AG04450 (cell line): ENCODE data around the gene FAM107B. TPM values are rescaled to one million over a fixed set of nuclear protein-coding genes. Genes with fewer than 3 reads are reported as not detected.

ENCODE experiments used
- CTCF ChIA-PET: fragments of 300-600, 350-600 bp; formaldehyde crosslinking; extraction: SDS; loops from one replicate; lab custom pipeline; 2022; ENCODE audit warnings: antibody characterized with exemption, inconsistent platforms; lab: Charles Lee
- POLR2A ChIA-PET: fragments of 350-600 bp; formaldehyde crosslinking; extraction: SDS; loops from one replicate; lab custom pipeline; 2021; ENCODE audit warnings: antibody characterized with exemption, inconsistent platforms; lab: Yijun Ruan, JAX
- DNase-seq: peaks from one replicate; pipeline ENCODE4 v3.0.0-alpha.2; 2011; ENCODE audit warnings: low read depth, low spot score
- H3K27ac ChIP-seq: one replicate; pipeline ENCODE4 v1.5.1; 2012; ENCODE audit warnings: low read depth, low read length, control low read depth
- H3K27me3 ChIP-seq: one replicate; pipeline ENCODE4 v1.6.0; 2012; ENCODE audit warnings: low read length; ENCODE audit not compliant: control insufficient read depth, insufficient read depth
- H3K4me3 ChIP-seq: 2 replicates; pipeline ENCODE4 v1.5.1; 2011; ENCODE audit warnings: mild to moderate bottlenecking, low read depth, low read length, control low read depth
- H3K9me3 ChIP-seq: 2 replicates; pipeline ENCODE4 v1.5.1; 2012; ENCODE audit warnings: low read length; ENCODE audit not compliant: control insufficient read depth, insufficient read depth
- polyA plus RNA-seq: library from polyadenylated mRNA; depleted of rRNA; stranded (reverse); fragments of >200 nt; gene quantifications from 2 replicates; pipeline ENCODE4 v1.2.3, GENCODE V29; 2011
- TF ChIP-seq, protein P1 (sequence below): IDR thresholded peaks from 2 replicates; pipeline ENCODE4 v1.5.1; 2011; ENCODE audit warnings: low read depth, low read length, control low read depth, inconsistent platforms

FAM107B gene
- polyA plus RNA-seq, 1 experiment, result 41.4 TPM

DNA sequence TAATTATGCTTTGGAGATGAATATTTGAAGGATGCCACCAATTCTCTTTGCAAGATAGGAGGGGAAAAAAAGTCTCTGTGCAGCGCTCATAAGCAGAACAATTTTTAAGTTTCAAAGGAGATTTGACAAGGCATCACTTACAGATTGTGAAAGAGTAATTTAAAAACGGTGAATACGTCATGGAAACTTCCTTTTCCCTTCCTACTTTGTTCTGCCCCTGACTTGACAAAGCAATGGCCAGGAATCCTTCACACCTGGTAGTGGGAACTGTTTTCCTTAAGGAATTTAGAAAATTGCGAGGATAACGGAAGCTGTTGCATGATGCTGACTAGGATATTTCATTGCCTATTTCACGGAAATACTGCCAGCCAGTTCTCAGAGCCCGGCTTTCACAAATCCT, 16.7 kb downstream of the FAM107B start:
- TF ChIP-seq, protein P1, sequence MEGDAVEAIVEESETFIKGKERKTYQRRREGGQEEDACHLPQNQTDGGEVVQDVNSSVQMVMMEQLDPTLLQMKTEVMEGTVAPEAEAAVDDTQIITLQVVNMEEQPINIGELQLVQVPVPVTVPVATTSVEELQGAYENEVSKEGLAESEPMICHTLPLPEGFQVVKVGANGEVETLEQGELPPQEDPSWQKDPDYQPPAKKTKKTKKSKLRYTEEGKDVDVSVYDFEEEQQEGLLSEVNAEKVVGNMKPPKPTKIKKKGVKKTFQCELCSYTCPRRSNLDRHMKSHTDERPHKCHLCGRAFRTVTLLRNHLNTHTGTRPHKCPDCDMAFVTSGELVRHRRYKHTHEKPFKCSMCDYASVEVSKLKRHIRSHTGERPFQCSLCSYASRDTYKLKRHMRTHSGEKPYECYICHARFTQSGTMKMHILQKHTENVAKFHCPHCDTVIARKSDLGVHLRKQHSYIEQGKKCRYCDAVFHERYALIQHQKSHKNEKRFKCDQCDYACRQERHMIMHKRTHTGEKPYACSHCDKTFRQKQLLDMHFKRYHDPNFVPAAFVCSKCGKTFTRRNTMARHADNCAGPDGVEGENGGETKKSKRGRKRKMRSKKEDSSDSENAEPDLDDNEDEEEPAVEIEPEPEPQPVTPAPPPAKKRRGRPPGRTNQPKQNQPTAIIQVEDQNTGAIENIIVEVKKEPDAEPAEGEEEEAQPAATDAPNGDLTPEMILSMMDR, result no peak
- ChIA-PET CTCF (no interaction called here), POLR2A (interaction anchor here (0.6 kb wide), 2 partner anchors 71 to 185 kb away, joined by 6 to 8 read pairs; no protein-coding TSS in a partner anchor)
- H3K27me3 ChIP-seq, result peaks cover 3% of the 10 kb centered on the region
- H3K27ac ChIP-seq, result no peak overlapping the region
- no peak for DNase-seq
- no peak overlapping the region for H3K4me3 ChIP-seq
- no peaks in the 10 kb centered on the region; the same call in none of the 2 replicates for H3K9me3 ChIP-seq

DNA sequence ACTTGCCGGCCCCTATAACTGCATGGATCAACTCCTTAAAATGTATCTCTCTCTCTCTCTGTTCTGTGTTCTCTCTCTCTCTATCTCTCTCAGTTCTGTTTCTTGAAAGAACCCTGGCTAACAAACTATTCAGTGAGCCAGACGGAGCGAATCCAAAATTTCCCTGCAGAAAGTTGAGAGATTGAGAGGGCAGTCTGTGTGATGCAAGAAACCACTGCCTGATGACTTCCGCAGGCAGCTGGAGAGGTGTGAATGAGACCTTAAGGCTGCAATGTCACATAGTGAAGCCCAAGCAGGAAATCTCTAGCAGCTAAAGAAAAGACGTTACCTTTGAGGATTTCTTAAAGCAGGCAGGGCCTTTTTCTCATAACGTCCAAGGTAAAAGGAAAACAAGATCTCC, 17.3 kb downstream of the FAM107B start:
- Histone ChIP-seq H3K27ac (no peak overlapping the region), H3K4me3 (no peak overlapping the region), H3K27me3 (peaks cover 3% of the 10 kb centered on the region), H3K9me3 (no peaks in the 10 kb centered on the region; the same call in none of the 2 replicates)
- TF ChIP-seq, protein P1, result no peak
- CTCF ChIA-PET, result no interaction called here
- DNase-seq, result no peak
- POLR2A ChIA-PET, result interaction anchor here (0.6 kb wide), 1 partner anchor 184 kb away, joined by 8 read pairs; no protein-coding TSS in a partner anchor

DNA sequence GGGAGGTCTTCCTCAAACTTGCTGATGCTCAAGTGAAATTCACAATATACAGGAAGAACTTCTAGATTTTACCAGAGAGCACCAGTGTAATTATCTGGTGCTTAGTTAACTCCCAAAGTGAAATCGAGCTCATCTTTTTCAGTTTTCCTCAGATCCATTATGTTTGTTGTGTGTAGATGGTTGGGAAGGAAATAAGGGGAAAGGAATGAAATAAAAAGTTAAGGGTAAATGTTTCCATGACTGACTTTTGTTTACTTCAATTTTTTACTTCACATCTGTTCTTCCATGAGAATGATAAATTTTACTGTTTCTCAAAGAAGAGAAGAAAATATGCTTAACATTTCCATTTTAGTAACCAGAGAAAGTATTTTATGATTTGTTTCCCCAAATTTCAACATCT, 21.3 kb downstream of the FAM107B start:
- no peak overlapping the region for H3K4me3 ChIP-seq
- H3K27ac ChIP-seq, result no peak overlapping the region
- DNase-seq, result no peak
- peaks cover 3% of the 10 kb centered on the region for H3K27me3 ChIP-seq
- ChIA-PET CTCF (interaction anchor here (0.6 to 0.7 kb wide), 2 partner anchors 18 to 107 kb away, joined by 4 to 6 read pairs; no protein-coding TSS in a partner anchor), POLR2A (interaction anchor here (0.6 kb wide), 1 partner anchor 29 kb away, joined by 4 read pairs; no protein-coding TSS in a partner anchor)
- no peaks in the 10 kb centered on the region; the same call in none of the 2 replicates for H3K9me3 ChIP-seq
- TF ChIP-seq, protein P1, result no peak

DNA sequence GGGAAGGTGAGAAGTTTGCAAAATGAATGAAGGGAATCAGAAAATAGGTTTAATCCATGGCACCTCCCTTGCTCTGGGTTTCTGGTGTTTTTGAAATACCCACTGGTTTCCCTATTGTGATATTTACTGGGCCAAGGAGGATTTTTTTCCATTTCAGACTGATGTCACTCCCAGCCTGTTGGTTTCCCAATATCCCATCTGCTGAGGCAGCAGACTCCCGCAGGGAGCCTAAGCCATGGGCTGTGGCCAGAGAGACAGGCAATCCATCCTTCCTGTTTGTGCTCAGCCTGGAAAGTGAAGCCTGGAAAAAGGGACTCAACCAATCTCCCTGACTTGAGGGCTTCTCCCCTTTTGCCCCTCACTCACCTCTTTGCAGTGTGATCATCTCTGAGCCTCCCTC, 22.8 kb downstream of the FAM107B start:
- H3K27ac ChIP-seq, result peak overlapping the region; percentile 25
- no peak for DNase-seq
- ChIA-PET POLR2A (interaction anchor here (0.7 to 0.9 kb wide), 2 partner anchors 44 to 265 kb away, joined by 3 read pairs; no protein-coding TSS in a partner anchor), CTCF (interaction anchor here (1.0 kb wide), 1 partner anchor 51 kb away, joined by 3 read pairs; no protein-coding TSS in a partner anchor)
- H3K9me3 ChIP-seq, result no peaks in the 10 kb centered on the region
- H3K27me3 ChIP-seq, result peaks cover 10% of the 10 kb centered on the region
- H3K4me3 ChIP-seq, result no peak overlapping the region
- TF ChIP-seq, protein P1, result no peak
